GM19328 (cell line): ENCODE data around the gene CIAPIN1.
A peak's percentile ranks its signal among the peaks of the same experiment; 100 is the strongest.

Experiments
- ATAC-seq: cut with Tn5 transposase; IDR thresholded peaks from one replicate; pipeline ENCODE4 v1.9.1; 2021; ENCODE audit warnings: mild to moderate bottlenecking, moderate library complexity; ENCODE audit not compliant: unreplicated experiment

CIAPIN1 gene

DNA sequence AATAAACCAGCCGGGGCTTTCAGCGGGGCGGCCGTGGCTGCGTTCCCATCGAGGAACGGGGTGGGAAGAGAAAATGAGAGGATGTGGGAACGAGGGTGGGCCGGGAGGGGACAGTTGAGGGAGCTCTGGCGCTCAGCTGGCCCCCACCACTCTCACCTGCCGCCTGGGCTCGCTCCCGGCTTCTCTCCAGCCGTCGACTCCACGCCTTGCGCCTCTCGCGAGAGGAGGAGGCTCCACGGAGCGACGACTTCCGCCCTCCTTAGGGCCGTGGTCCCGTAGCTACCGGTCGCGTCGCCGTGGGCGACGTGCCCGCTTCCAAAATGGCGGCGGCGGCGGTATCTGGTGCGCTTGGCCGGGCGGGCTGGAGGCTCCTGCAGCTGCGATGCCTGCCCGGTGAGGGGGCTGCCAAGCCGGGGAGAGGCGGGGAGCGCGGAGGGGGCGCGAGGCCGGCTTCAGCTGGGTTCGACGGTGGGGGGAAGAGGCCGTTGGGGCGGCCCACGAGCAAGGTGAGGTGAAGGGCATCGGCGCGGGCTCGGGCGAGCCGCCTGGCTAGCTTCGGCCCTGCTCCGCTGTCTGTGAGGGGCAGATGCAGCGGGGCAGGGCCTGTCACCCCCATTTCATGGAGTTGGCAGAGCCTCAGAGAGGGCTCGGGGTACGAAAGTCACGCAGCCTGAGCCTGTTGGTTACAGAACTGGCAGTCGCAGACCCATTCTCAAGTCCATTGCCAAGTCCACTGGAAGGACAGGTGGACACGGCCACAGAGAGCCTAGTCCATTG, at the start of gene CIAPIN1, which contains the start of gene COQ9:
Gene CIAPIN1 (minus strand): TSS at position 200 of the 777 bp plus-strand sequence. CDS start 6,457 bp downstream, outside the sequence.
Gene COQ9 (plus strand): TSS at position 294 of the 777 bp plus-strand sequence. CDS start 27 bp downstream, at position 321.
- ATAC-seq: peak; percentile 97

GRCh38 chr16:57493767-57494166, 46.6 kb upstream of the CIAPIN1 start:
- ATAC-seq: no peak

- no peak for ATAC-seq
These were observed 42.0 kb upstream of the CIAPIN1 start for GRCh38 chr16:57489229-57489628.

- no peak for ATAC-seq
These were observed 40.0 kb upstream of the CIAPIN1 start for GRCh38 chr16:57486858-57487834.

DNA sequence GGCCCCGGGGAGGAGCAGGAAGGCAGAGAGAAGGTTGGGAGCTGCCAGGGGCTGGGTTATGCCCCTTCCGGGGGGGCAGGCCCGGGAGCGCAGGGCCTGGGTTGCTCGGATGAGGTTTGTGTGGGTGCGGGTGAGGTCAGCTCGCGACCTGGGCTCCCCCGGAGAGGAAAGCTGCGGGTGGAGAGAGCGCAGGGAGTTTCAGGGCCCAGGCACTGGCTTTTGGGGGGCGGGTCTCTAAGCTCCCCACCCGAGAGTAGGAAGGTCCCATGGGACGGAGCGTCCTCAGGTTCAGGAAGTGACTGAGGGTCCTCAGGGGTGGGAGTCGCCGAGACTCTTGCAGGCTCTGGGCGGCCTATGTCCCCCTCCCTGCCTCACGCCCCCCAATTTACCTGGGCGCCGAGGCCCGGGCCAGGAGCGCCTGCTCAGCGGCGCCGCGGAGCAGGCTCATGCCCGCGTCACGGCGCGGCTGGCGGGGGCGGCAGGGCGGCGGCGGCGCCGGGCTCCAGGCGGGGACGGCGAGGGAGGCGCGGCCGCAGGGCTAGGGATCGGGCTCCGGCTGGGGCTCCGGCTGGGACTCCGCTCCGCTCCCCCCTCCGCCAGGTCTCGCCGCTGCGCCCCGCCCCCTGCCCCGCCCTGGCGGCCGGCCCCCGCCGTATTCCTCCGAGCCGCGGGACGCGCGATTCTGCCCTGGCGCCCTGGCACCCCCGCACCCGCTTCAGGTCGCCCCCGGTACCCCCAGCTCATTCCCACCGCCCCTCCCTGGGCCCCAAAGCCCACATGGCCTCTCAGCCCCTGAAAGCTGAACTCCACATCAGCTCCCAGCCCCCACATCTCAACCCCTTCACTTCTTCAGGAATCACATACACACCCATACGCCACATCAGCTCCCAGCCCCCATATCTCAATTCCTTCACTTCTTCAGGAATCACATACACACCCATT, 39.0 kb upstream of the CIAPIN1 start, which contains the start of gene DOK4:
Gene DOK4 (minus strand): TSS at position 578 of the 942 bp plus-strand sequence. CDS start 6,986 bp downstream, outside the sequence.
- peak; percentile 92 for ATAC-seq

DNA sequence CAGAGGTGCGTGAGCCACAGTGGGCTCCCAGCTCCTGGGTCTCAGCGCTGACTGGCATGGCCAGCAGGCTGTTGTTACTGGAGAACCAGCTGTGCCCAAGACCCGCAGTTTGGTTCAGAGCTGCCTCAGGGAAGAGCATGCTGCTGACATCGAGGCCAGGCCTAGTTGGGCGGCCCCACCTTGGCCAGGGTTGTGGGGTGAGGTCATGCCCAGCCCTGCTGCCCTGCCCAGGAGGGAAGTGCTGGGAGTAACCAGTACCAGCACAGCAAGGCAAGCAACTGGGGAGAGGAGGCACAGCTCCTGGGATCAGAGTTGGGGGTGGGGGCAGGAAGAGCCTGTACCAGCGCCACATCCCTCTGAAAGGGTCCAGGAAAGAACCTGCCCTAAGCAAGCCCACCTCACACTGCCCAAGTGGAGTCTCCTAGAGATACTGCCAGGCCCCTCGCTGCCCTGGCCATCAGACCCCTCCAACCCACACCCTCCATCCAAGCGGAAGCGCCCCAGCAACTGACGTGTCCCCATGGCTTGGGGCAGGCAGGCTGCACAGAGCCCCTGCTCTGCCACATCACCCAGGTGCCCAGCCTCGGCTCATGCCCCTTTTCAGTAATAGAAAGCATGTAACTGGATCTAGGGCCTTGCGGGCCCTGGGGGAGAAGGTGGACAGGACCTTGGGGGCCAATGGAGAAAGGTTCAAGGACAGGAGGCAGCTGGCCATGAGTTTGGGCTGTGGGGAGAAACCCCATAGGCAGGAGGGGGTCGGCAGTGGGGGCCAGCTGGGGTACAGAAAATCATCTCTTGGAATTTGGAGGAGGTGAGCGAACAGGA, 38.1 kb upstream of the CIAPIN1 start:
- no peak for ATAC-seq

- ATAC-seq: no peak
These were observed 37.4 kb upstream of the CIAPIN1 start for GRCh38 chr16:57484515-57485005.

DNA sequence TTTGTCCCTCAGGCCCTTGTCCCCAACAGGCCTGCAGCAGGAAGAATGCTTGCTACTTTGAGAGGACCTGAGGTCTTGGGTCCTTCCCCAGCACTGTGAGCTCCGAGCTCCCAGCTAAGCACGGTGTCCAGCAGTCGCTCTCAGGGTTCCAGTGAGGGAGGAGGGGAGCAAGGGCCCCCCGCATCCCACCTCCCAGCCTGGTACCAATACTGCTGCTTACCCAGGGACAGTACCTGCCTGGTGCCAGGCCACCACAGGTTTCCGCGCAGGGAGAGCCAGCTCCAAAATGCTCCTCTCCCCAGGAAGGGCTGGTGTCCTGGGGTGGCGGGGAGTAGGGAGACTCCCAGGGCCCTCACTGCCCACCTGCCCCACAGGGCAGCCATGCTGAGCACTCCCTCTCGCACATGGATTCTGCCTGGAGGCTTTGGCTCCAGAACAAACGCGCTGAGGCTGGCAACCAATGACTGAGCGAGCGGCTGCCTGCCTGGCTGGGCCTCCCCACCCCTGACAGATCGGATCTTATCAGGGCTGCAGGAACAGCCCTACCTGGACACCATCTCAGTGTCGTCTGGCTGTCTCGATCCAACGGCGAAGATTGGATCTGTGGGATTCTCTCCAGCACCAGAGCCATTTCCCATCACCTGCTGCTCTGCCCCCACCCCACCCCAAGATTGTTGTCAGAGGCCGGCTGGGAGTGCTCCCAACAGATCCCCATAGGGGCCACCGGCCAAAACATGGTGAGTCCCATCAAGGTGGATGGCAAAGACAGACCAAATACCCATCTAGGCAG, 36.7 kb upstream of the CIAPIN1 start:
- ATAC-seq: no peak

GRCh38 chr16:57482845-57483545, 35.8 kb upstream of the CIAPIN1 start:
- ATAC-seq: no peak

- ATAC-seq: no peak
These were observed 34.2 kb upstream of the CIAPIN1 start for GRCh38 chr16:57481421-57481820.

DNA sequence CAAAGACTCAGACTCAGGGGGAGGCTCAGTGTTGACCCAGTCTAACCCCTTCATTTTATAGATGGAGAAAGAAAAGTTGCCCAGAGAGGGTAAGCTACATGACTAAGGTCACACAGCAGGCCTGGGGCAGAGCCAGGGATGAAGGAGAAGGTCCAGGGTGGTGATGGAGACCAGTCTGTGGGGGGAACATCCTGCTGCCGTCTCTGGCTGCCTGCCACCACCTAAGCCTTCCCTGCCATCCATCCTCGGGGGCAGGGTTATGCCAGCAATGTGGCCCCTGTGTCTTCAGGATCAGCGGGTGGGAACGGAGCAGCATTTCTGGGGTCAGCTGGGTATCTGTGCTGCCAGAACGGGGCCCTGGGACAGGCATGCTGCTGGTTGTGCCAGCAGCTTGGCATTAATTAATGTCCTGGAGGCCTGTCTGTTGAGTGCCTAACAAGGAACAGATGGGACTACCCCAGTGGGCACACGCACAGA, 33.6 kb upstream of the CIAPIN1 start:
- no peak for ATAC-seq

GRCh38 chr16:57479976-57480753, 33.0 kb upstream of the CIAPIN1 start:
- no peak for ATAC-seq

DNA sequence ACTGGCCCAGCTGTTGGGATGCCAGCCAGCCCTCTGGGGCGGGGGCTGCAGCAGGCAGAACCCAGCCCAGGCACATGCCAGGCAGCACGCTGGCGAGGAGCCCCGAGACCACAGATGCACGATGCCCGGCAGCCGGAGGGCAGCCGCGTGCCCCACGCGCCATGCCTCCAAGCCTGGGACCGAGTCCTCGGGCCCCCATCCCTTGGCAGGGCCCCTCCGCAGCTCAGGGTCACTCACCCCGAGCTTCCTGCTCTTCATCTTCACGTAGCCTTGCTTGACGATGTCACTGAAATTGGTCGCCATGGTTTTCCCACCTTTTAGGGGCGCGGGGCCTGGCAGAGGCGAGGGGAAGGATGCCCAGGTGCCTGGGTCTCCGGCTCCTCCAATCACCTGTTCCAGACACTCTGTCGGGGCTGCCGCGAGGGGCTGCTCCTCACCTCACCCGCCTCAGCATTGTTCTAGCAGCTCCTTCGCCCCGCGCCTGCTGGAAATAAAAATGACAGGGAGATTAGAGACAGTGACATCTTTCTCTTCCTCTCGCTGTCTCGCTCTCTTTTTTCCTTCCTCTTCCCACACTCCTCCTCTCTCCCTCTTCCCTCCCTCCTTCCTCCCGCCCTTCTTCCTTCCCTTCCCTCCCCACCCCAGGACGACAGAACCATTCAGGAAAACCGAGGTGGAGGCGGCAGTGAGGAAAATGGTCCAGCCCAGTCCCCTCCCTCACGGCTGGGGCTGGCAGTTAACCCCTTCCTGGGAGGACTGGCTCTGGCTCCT, 32.2 kb upstream of the CIAPIN1 start:
- no peak for ATAC-seq

DNA sequence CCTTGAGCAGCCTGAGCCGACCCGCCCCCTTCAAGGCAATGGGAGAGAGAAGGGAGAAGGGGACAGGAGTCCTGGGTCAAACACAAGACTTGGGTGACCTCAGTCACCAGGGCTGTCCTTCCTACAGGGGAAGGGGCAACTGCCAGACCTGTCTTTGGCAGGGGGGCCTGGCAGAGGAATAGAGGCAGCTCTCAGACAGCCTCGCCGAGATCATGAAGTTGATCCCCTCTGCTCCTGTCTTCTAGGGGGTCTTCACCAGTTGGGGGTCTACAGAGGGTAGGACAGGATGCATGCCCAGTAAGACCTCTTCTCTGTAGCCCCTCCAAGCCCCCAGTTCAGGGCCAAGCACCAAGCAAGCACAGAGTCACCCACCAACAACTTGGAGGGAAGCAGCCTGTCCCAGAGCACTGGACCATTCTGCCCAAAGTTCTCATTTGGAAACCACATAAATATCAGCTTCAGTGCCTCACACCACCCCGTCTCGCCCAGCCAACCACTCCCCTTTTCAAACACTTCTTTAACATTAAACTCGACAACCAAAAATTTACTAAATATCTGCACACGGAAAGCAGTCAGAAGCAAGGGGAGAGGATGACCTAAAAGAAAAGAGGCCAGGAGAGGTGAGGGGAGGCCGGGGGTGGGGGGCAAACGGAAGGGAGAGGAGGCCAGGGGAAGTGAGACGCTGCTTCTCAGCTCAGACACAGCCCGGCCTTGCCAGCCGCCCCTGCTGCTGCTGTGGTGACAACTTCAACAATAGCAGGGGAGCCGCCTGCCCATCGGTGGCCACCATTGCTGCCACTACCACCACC, 31.4 kb upstream of the CIAPIN1 start:
- no peak for ATAC-seq

DNA sequence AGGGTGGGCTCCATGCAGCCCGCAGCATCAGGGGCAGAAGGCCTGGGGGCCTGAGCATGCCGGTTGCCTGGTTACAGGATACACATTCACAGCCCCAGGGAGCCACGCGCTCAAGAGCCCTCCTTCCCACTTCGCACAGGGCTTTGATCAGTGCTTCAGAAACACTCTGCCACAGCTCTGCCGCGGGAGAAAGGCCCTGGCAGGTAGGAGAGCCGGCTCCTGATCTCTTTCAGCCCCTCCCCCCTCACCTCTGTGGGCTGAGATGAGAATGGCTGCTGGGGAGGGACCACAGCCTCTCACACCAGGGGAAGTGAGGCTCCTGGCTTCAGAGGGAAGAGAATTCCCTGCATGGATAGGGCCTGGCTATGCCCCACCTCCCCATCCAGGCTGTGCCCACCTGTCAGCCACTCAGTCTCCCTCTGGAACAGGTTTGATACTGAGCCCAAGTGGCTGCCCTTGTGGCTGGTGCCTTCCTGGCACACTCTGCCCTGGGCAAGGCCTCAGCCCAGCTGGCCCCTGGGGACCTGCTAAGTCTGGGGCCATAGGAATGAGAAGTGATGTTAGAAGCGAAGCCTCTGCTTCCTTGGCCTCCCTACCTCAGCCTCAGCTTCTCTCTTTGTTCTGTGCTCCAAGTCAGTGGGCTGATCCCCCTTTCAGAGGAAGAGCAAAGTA, 30.5 kb upstream of the CIAPIN1 start:
- no peak for ATAC-seq
